ENCODE data around the gene GRM8.

DNA sequence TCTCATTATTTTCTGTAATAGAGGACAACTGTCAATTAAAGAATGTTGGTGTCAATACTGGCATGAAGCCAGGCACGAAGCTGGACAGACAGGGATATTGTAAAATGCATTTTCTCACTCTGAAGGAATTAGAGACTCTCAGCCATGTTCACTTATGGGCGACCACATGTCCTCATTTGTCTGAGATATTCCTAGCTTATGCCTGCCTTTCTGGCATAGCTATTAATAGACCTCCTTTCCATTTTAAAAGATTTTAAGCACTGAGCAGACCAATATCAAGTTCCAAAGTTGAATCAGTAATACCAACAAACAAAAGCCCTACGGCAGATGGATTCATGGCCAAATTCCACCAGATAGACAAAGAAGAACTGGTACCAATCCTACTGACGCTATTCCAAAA lies 589.9 kb downstream of the GRM8 start:
- TF ChIP-seq PRMT5 (CRISPR knock-in tag; IDR thresholded peaks at IDR 0.05) (no peak), NFE2 (IDR thresholded peaks at IDR 0.05; ENCODE audit: low read depth) (no peak), CC2D1A (IDR thresholded peaks at IDR 0.05) (no peak), SMAD4 (CRISPR knock-in tag; conservative IDR thresholded peaks at IDR 0.05) (no peak), SP1 (CRISPR knock-in tag; IDR thresholded peaks at IDR 0.05) (no peak), HNRNPUL1 (IDR thresholded peaks at IDR 0.05; ENCODE audit: low read length) (no peak), EP300 (IDR thresholded peaks at IDR 0.05; ENCODE audit: low read length) (no peak)
- TF ChIP-seq, protein P1, sequence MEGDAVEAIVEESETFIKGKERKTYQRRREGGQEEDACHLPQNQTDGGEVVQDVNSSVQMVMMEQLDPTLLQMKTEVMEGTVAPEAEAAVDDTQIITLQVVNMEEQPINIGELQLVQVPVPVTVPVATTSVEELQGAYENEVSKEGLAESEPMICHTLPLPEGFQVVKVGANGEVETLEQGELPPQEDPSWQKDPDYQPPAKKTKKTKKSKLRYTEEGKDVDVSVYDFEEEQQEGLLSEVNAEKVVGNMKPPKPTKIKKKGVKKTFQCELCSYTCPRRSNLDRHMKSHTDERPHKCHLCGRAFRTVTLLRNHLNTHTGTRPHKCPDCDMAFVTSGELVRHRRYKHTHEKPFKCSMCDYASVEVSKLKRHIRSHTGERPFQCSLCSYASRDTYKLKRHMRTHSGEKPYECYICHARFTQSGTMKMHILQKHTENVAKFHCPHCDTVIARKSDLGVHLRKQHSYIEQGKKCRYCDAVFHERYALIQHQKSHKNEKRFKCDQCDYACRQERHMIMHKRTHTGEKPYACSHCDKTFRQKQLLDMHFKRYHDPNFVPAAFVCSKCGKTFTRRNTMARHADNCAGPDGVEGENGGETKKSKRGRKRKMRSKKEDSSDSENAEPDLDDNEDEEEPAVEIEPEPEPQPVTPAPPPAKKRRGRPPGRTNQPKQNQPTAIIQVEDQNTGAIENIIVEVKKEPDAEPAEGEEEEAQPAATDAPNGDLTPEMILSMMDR (IDR thresholded peaks at IDR 0.05 in 2 of 3, conservative IDR thresholded peaks at IDR 0.05 in 1 of 3; ENCODE audit: insufficient read depth in 2 of 3, low read depth in 1 of 3, low read length in 3 of 3), result no peak
- TF ChIP-seq, protein P2, sequence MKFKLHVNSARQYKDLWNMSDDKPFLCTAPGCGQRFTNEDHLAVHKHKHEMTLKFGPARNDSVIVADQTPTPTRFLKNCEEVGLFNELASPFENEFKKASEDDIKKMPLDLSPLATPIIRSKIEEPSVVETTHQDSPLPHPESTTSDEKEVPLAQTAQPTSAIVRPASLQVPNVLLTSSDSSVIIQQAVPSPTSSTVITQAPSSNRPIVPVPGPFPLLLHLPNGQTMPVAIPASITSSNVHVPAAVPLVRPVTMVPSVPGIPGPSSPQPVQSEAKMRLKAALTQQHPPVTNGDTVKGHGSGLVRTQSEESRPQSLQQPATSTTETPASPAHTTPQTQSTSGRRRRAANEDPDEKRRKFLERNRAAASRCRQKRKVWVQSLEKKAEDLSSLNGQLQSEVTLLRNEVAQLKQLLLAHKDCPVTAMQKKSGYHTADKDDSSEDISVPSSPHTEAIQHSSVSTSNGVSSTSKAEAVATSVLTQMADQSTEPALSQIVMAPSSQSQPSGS (CRISPR knock-in tag; IDR thresholded peaks at IDR 0.05), result no peak
- TF ChIP-seq, protein P3, sequence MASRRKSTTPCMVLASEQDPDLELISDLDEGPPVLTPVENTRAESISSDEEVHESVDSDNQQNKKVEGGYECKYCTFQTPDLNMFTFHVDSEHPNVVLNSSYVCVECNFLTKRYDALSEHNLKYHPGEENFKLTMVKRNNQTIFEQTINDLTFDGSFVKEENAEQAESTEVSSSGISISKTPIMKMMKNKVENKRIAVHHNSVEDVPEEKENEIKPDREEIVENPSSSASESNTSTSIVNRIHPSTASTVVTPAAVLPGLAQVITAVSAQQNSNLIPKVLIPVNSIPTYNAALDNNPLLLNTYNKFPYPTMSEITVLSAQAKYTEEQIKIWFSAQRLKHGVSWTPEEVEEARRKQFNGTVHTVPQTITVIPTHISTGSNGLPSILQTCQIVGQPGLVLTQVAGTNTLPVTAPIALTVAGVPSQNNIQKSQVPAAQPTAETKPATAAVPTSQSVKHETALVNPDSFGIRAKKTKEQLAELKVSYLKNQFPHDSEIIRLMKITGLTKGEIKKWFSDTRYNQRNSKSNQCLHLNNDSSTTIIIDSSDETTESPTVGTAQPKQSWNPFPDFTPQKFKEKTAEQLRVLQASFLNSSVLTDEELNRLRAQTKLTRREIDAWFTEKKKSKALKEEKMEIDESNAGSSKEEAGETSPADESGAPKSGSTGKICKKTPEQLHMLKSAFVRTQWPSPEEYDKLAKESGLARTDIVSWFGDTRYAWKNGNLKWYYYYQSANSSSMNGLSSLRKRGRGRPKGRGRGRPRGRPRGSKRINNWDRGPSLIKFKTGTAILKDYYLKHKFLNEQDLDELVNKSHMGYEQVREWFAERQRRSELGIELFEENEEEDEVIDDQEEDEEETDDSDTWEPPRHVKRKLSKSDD (conservative IDR thresholded peaks at IDR 0.05; ENCODE audit: low read length), result no peak
- TF ChIP-seq, protein P4, sequence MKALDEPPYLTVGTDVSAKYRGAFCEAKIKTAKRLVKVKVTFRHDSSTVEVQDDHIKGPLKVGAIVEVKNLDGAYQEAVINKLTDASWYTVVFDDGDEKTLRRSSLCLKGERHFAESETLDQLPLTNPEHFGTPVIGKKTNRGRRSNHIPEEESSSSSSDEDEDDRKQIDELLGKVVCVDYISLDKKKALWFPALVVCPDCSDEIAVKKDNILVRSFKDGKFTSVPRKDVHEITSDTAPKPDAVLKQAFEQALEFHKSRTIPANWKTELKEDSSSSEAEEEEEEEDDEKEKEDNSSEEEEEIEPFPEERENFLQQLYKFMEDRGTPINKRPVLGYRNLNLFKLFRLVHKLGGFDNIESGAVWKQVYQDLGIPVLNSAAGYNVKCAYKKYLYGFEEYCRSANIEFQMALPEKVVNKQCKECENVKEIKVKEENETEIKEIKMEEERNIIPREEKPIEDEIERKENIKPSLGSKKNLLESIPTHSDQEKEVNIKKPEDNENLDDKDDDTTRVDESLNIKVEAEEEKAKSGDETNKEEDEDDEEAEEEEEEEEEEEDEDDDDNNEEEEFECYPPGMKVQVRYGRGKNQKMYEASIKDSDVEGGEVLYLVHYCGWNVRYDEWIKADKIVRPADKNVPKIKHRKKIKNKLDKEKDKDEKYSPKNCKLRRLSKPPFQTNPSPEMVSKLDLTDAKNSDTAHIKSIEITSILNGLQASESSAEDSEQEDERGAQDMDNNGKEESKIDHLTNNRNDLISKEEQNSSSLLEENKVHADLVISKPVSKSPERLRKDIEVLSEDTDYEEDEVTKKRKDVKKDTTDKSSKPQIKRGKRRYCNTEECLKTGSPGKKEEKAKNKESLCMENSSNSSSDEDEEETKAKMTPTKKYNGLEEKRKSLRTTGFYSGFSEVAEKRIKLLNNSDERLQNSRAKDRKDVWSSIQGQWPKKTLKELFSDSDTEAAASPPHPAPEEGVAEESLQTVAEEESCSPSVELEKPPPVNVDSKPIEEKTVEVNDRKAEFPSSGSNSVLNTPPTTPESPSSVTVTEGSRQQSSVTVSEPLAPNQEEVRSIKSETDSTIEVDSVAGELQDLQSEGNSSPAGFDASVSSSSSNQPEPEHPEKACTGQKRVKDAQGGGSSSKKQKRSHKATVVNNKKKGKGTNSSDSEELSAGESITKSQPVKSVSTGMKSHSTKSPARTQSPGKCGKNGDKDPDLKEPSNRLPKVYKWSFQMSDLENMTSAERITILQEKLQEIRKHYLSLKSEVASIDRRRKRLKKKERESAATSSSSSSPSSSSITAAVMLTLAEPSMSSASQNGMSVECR (CRISPR knock-in tag; IDR thresholded peaks at IDR 0.05), result no peak

All from K562 (cell line).